Stimulated activated CD4-positive, alpha-beta T cell treated with anti-CD3 and anti-CD28 coated beads, TNF-alpha, amount 100 ng/mL, for 1 hour (primary cell): Measurements from ENCODE around the gene APOC4.
A peak's percentile ranks its signal among the peaks of the same experiment; 100 is the strongest.
"Not testable (repeated sequence)": the region's sequence is repeated elsewhere in the genome, so short reads cannot be mapped to it uniquely, and the experiment has no call there.

Source experiments
- DNase-seq, 3 donors: peaks; one replicate each; pipeline ENCODE4 v3.0.0-alpha.2; 2020; ENCODE audit warnings: low read depth in 3 of 3, low spot score in 1 of 3

Gene APOC4

GRCh38 chr19:44957526-44957925 lies 15.5 kb downstream of the APOC4 start:
- DNase-seq = no peak

- DNase-seq = no peak
Observed at GRCh38 chr19:44958090-44958489, 16.1 kb downstream of the APOC4 start.

- no peak for DNase-seq
Observed at GRCh38 chr19:44959691-44960090, 17.7 kb downstream of the APOC4 start.

GRCh38 chr19:44960906-44961728 lies 19.1 kb downstream of the APOC4 start:
- DNase-seq = no peak

- no peak for DNase-seq
Observed at GRCh38 chr19:44961821-44962220, 19.8 kb downstream of the APOC4 start.

- DNase-seq = no peak
Observed at GRCh38 chr19:44968118-44968517, 26.1 kb downstream of the APOC4 start.

- DNase-seq = no peak
Observed at GRCh38 chr19:44968670-44969069, 26.6 kb downstream of the APOC4 start.

- no peak for DNase-seq
Observed at GRCh38 chr19:44969437-44969836, 27.4 kb downstream of the APOC4 start.

- DNase-seq = not testable (repeated sequence)
Observed at GRCh38 chr19:44971451-44971850, 29.4 kb downstream of the APOC4 start.

- no peak for DNase-seq
Observed at GRCh38 chr19:44972802-44973201, 30.8 kb downstream of the APOC4 start.

- no peak for DNase-seq
Observed at GRCh38 chr19:44973982-44974735, 32.1 kb downstream of the APOC4 start.

GRCh38 chr19:44974857-44975256 lies 32.8 kb downstream of the APOC4 start:
- no peak for DNase-seq

- no peak for DNase-seq
Observed at GRCh38 chr19:44975444-44975843, 33.4 kb downstream of the APOC4 start.

- DNase-seq = no peak
Observed at GRCh38 chr19:44984005-44984404, 42.0 kb downstream of the APOC4 start.

- no peak for DNase-seq
Observed at GRCh38 chr19:44985445-44985844, 43.4 kb downstream of the APOC4 start.

- DNase-seq = no peak
Observed at GRCh38 chr19:44986389-44986788, 44.4 kb downstream of the APOC4 start.

- no peak for DNase-seq
Observed at GRCh38 chr19:44987148-44987675, 45.2 kb downstream of the APOC4 start.

- no peak for DNase-seq
Observed at GRCh38 chr19:44988273-44988672, 46.2 kb downstream of the APOC4 start.

GRCh38 chr19:44988896-44989556 lies 47.0 kb downstream of the APOC4 start:
- DNase-seq = peak; percentile 21 to 50 (median 29)

- DNase-seq = no peak
Observed at GRCh38 chr19:44990459-44990858, 48.4 kb downstream of the APOC4 start.

- no peak for DNase-seq
Observed at GRCh38 chr19:44990966-44991365, 48.9 kb downstream of the APOC4 start.
